IPS-NIHi7 (cell line): Measurements from ENCODE around the gene INTS12.
A peak's percentile ranks its signal among the peaks of the same experiment; 100 is the strongest.
"Not testable (repeated sequence)": the region's sequence is repeated elsewhere in the genome, so short reads cannot be mapped to it uniquely, and the experiment has no call there.

Experiments
- DNase-seq: peaks from one replicate; pipeline ENCODE4 v3.0.0; 2012; ENCODE audit warnings: mixed read lengths; ENCODE audit errors: extremely low spot score

The INTS12 gene, protein sequence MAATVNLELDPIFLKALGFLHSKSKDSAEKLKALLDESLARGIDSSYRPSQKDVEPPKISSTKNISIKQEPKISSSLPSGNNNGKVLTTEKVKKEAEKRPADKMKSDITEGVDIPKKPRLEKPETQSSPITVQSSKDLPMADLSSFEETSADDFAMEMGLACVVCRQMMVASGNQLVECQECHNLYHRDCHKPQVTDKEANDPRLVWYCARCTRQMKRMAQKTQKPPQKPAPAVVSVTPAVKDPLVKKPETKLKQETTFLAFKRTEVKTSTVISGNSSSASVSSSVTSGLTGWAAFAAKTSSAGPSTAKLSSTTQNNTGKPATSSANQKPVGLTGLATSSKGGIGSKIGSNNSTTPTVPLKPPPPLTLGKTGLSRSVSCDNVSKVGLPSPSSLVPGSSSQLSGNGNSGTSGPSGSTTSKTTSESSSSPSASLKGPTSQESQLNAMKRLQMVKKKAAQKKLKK

DNA sequence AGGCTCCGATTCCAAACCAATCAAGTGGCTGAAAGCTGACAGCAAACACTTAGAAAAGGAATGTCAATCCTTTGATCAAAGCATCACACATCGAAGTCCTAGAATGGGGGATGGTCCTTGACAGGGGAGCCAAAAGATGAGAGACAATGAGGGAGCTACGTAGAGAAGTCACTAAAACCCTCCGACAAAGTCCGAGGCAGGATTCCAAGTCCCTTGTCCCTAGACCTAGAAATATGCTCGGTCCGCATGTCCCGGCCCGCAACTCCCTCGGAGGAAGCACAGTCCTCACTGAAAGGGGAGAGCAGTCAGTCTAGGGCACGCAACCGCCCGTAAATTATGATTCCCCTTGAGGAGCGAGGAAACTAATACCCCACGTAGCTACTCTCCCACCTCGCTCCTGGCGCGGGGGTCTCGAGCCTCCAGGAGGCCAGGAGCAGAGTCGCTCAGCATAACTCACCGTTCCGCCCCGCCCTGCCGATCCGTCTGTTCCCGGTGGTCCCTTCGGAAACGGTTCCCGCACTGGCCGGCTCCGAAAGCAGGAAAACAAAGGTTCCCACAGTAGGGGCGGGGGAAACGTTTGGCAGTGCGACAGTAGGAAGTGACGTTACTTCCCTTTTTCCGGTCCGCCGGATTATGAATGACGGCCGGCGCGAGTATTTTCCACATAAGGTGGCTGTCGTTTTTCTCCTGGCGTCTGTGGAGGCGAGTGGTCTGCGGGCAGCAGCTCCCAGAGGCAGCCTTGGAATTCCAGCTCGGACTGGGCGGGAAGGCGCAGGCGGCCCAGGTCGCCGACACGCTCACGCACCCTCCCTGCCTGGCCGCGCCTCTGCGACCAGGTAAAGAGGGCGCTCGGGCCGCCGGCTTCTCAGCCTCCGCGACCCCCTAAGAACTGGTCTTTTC lies at the start of gene INTS12, which contains the start of gene GSTCD:
TSS of gene INTS12 (minus strand) at position 509 of the 900 bp plus-strand sequence. CDS start 8,684 bp downstream, outside the sequence.
TSS of gene GSTCD (plus strand) at position 604 of the 900 bp plus-strand sequence. CDS start 8,830 bp downstream, outside the sequence.
- peak; percentile 93 for DNase-seq

DNA sequence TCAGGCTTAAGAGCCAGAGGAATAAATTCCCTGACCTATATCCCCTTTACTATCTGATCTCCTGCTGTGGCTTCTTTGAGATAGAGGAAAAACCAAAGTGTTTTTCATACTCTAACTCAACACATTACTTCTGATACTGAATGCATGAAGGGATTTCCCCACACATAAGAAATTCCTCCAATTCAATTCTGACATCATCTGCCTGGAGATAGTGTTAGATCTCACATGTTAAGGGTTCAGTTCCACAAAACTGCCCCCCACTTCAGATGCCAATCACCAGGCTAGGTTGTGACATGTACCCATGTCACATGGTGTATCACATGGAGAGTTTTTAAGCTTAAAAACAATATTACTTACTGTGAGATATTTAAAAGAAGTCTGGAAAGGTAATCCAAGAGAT lies 46.9 kb upstream of the INTS12 start:
- no peak for DNase-seq

DNA sequence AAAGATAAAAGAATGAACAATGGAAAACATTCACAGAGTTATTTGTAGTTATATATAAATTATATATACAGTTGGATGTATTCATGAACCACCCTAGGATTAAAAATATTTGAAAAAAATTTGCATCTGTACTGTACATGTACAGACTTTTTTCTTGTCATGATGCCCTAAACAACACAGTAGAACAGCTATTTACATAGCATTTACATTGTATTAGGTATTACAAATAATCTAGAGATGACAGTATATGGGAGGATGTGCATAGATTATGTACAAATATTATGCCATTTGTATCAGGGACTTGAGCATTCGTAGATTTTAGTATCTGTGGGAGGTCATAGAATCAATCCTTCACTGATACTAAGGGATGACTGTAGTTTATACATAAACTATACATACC lies 44.9 kb upstream of the INTS12 start:
- DNase-seq = no peak

DNA sequence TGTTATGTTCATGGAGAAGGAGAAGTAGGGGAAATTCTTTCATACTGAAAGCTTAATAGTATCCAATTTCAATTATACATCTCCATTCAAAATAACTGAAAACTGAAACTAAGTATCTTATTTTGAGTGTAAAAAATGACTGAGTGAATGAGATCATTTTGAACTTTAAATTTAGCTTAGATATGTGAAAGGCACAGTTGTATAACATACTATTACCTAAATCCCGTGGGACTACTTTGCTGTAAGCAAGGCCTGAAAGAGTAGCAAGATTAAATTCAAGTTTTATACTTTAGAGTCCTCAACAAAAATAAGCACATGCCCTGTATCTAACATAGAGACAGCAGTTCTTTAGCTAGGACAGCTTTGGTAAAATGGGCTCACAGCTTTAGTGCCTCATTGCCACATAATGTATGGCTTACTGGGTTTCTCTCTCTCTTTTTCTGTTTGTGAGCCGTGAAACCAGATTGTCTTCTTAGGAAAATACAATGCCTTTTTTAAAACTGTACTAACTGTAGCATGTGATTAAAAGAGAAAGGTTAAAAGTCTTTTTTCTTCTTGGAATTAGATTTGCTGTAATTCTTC lies 43.3 kb upstream of the INTS12 start:
- DNase-seq = no peak

DNA sequence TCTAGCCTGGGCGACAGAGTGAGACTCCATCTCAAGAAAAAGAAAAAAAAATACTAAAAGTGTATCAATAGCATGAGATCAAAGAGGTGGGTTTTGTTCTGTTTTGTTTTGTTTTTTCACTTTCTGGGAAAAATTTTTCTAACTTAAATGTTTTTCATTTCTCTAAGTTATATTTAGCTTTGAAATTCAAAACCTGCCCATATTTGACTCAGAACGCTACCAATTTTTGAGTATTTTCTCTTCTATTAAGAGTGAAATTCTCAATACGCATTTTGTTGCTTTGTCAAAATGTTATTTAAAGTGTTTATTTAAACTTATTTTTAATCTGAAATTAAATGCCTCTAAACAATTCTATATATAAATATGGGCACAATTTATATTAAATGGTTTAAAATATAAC lies 39.7 kb upstream of the INTS12 start:
- no peak for DNase-seq

DNA sequence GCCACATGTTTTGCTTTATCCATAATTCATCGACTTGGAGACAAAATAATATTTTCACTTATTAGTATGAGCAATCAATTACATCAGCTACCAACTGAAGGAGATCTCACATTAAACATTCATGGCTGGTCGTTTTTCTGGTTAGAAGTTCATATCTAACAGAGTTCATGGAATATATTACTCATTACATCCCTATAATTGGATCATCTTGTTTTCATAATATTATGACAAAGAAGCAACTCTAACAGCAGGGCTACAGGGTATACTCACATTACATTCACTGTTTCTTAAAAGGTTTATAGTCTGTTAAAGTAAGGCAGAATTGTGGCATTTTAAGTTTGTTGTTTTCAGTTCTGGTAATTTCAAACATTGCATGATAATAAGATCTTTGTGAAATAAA lies 33.1 kb upstream of the INTS12 start:
- no peak for DNase-seq

DNA sequence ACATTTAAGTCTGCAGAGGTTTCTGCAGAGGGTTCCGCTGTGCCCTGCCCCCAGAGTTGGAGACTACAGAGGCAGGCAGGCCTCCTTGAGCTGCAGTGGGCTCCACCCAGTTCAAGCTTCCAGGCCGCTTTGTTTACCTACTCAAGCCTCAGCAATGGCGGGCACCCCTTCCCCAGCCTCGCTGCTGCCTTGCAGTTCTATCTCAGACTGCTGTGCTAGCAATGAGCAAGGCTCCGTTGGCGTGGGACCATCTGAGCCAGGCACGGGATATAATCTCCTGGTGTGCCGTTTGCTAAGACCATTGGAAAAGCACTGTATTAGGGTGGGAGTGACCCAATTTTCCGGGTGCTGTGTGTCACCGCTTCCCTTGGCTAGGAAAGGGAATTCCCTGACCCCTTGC lies 26.7 kb upstream of the INTS12 start:
- not testable (repeated sequence) for DNase-seq

DNA sequence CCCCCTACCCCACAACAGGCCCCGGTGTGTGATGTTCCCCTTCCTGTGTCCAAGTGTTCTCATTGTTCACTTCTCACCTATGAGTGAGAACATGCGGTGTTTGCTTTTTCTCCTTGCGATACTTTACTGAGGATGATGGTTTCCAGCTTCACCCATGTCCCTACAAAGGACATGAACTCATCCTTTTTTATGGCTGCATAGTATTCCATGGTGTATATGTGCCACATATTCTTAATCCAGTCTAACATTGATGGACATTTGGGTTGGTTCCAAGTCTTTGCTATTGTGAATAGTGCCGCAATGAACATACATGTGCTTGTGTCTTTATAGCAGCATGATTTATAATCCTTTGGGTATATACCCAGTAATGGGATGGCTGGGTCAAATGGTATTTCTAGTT lies 21.4 kb upstream of the INTS12 start:
- DNase-seq = not testable (repeated sequence)

DNA sequence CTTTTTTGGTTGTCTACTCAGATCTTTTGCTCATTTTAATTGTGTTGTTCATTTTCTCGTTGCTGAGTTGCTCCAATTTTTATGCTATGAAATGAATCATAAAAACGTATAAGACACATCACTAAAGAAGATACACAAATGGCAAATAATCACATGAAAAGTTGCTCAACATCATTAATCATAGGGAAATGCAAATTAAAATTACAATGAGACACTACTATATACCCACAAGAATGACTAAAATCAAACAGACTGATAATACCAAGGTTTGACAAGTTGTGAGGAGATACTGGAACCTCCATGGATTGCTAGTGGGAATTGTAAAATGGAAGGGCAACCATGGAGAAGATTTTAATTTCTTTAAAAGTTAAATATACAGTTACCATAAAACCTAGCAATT lies 17.1 kb upstream of the INTS12 start:
- DNase-seq = no peak

DNA sequence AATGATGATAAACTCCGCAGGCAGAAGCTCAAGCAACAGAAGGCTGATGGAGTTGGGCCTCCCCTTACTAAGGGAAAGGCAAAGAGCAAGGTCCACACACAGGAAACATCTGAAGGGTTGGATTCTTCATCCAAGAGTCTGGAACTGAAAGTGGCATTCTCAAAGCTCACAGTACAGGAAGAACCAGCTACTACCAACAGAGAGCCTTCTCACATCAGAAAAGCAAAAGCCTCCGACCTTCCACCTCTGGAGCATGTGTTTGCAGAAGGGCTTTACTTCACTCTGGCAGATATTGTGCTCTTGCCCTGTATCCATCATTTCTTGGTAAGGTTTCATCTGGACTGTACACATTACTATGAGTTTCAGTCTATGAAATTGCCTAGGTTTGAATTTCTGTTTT lies 10.7 kb upstream of the INTS12 start:
- DNase-seq = no peak

DNA sequence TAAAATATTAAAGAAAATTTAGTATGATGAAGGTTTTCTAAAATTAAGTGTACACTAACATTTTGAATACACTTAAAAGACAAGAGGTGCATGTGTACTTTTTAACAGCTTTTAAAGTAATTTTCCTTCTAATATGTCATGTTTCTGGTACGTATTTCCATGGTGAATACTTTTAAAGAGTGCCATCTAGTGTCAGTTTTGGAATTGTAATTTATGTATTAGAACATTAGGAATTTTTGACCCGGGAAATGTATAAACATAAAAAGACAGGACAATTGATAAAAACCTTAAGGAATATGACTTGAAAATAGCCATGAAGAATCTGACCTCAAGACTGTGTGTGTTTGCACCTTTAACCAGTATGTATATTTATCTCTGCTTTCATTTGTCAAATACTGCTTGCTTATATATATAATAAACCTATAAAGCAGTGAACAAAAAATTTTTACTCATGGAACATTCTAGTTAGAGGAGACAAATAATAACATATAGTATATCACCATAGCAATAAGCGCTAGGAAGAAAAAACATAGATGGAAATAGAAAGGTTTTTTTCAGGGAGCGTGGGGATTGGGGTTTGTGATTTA lies 7.3 kb upstream of the INTS12 start:
- DNase-seq = no peak

DNA sequence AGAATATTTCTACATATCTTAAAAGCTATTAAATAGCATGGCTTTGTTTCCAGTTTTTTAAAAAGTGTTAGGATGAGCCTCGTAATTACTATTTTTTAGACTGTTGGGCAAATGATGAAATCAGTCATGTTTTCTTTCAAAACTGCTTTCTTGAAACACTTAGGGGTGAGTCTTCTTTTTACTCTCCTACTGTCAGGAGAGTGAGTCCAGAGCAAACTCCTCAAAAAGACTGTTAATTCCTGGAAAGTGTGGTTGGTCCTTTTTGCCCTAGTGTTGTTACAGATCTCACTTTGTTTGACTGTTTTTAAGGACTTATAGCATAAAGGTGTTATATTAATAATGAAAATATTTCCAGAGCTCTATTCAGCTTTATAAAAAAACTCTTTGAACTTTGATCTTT lies 6.4 kb upstream of the INTS12 start:
- DNase-seq = no peak

DNA sequence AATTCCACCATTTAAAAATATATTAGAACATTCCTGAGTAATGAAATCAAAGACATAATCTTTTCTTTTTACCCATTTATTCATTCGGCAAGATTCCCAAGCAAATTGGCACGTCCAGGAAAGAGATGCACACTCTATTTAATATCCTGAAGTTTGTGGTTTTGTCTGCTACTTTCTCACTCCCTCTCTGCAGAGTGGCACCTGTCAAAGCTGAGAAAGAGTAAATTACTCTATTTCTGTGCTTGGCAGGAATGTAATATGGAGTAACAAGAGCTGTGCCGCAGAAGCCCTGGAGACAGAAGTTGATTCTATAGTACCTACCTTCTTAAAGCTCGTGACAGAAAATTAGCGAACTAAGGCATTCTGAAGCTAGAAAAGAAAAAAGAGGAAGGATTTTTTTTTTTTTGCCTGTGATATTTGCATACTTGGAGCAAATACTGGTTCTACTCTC lies 5.6 kb upstream of the INTS12 start:
- no peak for DNase-seq

DNA sequence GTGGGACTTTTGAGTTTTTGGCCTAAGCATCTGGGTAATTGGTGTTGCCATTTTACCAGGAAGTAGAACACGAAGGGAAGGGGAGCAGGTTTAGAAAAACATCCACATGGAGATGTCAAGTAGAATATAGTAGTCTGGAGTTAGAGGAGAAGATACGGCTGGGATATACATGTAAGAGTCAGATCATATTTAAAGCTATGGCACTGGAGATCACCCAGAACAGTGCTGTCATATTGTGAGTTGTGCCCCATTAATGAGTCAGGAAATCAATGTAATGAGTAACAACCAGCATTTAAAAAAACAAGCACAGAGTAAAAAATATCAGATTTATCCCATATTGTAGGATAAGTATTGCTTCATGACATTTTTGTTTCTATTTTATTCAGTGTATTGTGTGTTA lies 4.3 kb upstream of the INTS12 start:
- DNase-seq = no peak

DNA sequence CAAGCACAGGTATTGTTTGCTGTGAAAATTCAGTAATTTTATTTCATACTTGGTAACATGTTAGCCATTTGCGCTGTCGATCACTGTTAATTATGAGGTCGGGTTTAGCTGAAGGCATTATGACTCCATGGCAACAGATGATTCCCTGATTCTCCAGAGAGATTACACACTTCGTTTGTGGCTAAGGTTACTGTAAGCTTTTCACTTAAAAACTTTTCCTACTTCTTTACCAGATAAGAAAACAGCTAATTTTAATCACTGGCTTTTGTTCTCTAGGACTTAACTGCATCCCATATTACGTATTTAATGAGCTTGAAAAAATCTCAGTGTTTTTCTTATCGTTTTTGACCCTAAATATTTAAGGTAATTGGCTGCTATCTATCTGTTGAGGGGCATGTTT lies 2.2 kb upstream of the INTS12 start:
- no peak for DNase-seq

DNA sequence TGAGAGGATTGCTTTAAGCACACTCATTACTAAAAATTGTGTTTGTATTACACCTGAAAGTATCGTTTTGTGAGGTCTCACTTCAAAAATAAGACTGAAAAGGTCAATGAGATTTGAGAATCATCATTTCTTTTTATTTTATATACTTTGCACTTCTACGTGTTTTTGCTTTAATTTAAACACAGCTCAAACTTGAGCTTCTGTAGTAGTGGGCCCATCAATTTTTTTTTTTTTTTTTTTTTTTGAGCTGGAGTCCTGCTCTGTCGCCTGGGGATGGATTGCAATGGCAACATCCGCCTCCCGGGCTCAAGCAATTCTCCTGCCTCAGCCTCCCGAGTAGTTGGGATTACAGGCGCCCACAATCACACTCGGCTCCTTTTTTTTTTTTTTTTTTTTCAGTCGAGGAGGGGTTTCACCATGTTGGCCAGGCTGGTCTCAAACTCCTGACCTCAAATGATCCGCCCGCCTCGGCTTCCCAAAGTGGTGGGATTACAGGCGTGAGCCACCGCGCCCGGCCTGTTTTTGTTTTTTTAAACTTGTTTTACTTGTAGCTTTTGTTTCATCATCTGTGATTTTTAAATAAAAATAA lies 1.6 kb upstream of the INTS12 start:
- no peak for DNase-seq

DNA sequence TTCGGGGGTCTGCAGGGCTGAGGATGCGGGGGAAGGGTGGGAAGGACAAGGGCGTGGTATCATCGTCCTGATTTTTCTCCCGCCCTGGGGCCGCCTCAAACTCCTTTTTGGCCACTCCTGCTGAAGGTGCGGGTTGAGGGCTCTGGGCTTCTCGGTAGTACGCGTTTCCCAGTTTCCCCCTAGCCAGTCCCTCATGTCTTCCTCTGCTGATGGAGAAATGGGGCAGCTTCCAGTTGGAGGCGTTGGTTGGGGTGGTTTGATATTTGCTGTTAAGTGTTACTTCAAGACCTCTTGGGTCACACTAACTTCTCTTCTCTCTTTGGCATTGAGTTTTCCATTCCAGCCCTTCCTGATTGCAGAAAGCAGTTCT lies 577 bp upstream of the INTS12 start:
- no peak for DNase-seq

DNA sequence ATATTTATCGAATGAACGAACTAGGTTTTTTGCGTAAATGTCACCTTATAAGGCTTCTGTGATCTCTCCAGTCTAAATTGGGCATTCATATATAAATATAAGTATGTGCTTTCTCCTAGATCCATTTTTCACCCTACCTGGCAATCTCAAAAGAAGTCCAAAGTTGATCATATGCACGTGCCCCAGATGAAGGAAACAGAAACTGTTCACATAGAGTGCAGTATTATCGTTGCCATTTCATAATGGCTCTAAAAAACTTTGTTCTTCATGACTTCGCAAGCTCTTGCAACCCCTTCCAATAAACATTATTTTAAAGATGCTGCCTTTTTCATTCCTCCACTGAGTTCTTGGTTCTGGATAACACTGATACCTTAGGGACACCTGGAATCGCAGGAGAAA lies 708 bp downstream of the INTS12 start:
- DNase-seq = no peak

DNA sequence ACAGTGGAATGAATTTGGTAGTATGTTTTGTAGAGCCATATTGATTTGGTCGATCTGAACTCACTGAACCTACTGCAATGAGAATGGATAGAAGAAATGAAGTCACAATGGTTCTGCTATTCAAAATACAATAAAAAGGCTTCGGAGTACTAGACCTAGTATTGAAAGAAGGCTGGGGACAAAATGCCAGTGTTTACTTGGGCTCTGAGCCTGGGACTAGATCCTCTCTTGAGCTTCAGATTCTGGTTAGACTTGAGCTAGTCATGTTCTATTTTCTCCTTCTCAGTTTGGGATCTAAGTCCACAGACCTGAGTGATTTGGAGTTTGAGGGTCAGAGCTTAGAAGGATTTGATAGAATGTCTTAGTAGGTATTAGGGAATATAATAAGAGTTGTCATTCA lies 9.9 kb downstream of the INTS12 start:
- DNase-seq = no peak

DNA sequence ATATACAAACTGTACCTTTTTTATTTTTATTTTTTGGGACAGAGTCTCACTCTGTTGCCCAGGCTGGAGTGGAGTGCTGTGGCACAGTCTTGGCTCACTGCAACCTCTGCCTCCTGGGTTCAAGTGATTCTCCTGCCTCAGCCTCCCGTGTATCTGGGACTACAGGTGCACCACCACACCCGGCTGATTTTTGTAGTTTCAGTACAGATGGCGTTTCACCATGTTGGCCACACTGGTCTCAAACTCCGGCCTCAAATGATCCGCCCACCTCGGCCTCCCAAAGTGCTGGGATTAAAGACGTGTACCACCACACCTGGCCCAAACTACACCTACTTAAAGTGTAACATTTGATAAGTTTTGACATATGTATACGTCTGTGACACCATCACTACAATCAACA lies 12.7 kb downstream of the INTS12 start:
- not testable (repeated sequence) for DNase-seq

DNA sequence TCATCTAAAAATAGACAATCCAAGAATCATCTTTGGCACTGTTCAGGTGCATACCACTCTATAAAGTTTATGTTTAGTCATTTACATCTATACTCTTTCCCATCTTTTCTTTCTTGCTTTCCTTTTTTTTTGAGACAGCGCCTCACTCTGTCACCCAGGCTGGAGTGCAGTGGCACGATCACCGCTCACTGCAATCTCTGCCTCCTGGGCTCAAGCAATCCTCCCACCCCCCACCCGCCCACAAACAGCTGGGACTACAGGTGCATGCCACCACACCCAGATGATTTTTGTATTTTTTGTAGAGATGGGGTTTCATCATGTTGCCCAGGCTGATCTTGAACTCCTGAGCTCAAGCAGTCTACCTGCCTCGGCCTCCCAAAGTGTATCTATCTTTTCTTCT lies 13.7 kb downstream of the INTS12 start:
- DNase-seq = not testable (repeated sequence)
